KMS-11 (cell line): ENCODE results near the gene DST.

Source experiments
- H2AFZ ChIP-seq: fragments of 200-600 bp; sonication (generic); 2 replicates; pipeline ENCODE4 v1.6.1; 2016; ENCODE audit warnings: antibody characterized with exemption, mixed run types, low read depth
- H3K27ac ChIP-seq: fragments of 200-600 bp; sonication (generic); 2 replicates; pipeline ENCODE4 v1.6.1; 2016; ENCODE audit warnings: mild to moderate bottlenecking, mixed run types
- H3K27me3 ChIP-seq: fragments of 200-600 bp; sonication (generic); 2 replicates; pipeline ENCODE4 v1.6.1; 2017; ENCODE audit warnings: mild to moderate bottlenecking, low read depth, mixed run types, moderate library complexity; ENCODE audit not compliant: insufficient read depth
- H3K36me3 ChIP-seq: fragments of 200-600 bp; sonication (generic); 2 replicates; pipeline ENCODE4 v1.6.1; 2017; ENCODE audit warnings: mild to moderate bottlenecking, mixed run types; ENCODE audit not compliant: insufficient read depth
- H3K4me1 ChIP-seq: fragments of 200-600 bp; sonication (generic); 2 replicates; pipeline ENCODE4 v1.6.1; 2016; ENCODE audit warnings: mild to moderate bottlenecking, low read depth, mixed run types; ENCODE audit not compliant: poor library complexity, severe bottlenecking
- H3K4me2 ChIP-seq: fragments of 200-600 bp; sonication (generic); 2 replicates; pipeline ENCODE4 v1.7.0; 2016; ENCODE audit warnings: mild to moderate bottlenecking, mixed run types
- H3K4me3 ChIP-seq: fragments of 200-600 bp; sonication (generic); IDR thresholded peaks from 2 replicates; pipeline ENCODE4 v1.6.1; 2017; ENCODE audit warnings: low read depth, low read length, mixed read lengths; ENCODE audit not compliant: insufficient read depth
- H3K79me2 ChIP-seq: fragments of 200-600 bp; sonication (generic); 2 replicates; pipeline ENCODE4 v1.6.1; 2016; ENCODE audit warnings: low read depth, mixed run types; ENCODE audit not compliant: insufficient read depth
- H3K9ac ChIP-seq: fragments of 200-600 bp; sonication (generic); 2 replicates; pipeline ENCODE4 v1.6.1; 2016; ENCODE audit warnings: mild to moderate bottlenecking, mixed run types
- H4K20me1 ChIP-seq: fragments of 200-600 bp; sonication (generic); 2 replicates; pipeline ENCODE4 v1.6.1; 2016; ENCODE audit warnings: mild to moderate bottlenecking, mixed run types; ENCODE audit not compliant: insufficient read depth
- TF ChIP-seq, protein P1 (sequence below): fragments of 200-600 bp; sonication (generic); conservative IDR thresholded peaks from 2 replicates; pipeline ENCODE4 v1.6.1; 2017; ENCODE audit warnings: low read depth, mild to moderate bottlenecking, antibody characterized with exemption, low read length, moderate library complexity, mixed read lengths

The DST gene

GRCh38 chr6:56658326-56658725, 15.6 kb upstream of the DST start:
- Histone ChIP-seq H2AFZ (no peak overlapping the region), H3K9ac (no peak overlapping the region), H3K79me2 (peaks cover 51% of the 10 kb centered on the region; the same call in 1 of the 2 replicates), H4K20me1 (peaks cover 5% of the 10 kb centered on the region; the same call in 1 of the 2 replicates), H3K4me3 (no peak overlapping the region), H3K4me2 (no peak overlapping the region), H3K36me3 (no peaks in the 10 kb centered on the region), H3K27ac (no peak overlapping the region), H3K4me1 (peaks cover 55% of the 10 kb centered on the region), H3K27me3 (no peaks in the 10 kb centered on the region)
- TF ChIP-seq, protein P1, sequence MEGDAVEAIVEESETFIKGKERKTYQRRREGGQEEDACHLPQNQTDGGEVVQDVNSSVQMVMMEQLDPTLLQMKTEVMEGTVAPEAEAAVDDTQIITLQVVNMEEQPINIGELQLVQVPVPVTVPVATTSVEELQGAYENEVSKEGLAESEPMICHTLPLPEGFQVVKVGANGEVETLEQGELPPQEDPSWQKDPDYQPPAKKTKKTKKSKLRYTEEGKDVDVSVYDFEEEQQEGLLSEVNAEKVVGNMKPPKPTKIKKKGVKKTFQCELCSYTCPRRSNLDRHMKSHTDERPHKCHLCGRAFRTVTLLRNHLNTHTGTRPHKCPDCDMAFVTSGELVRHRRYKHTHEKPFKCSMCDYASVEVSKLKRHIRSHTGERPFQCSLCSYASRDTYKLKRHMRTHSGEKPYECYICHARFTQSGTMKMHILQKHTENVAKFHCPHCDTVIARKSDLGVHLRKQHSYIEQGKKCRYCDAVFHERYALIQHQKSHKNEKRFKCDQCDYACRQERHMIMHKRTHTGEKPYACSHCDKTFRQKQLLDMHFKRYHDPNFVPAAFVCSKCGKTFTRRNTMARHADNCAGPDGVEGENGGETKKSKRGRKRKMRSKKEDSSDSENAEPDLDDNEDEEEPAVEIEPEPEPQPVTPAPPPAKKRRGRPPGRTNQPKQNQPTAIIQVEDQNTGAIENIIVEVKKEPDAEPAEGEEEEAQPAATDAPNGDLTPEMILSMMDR, result no peak

GRCh38 chr6:56657354-56657753, 14.7 kb upstream of the DST start:
- no peak overlapping the region for H3K27ac ChIP-seq
- TF ChIP-seq, protein P1, result no peak
- H3K36me3 ChIP-seq, result no peaks in the 10 kb centered on the region
- H3K4me1 ChIP-seq, result peaks cover 55% of the 10 kb centered on the region
- H3K27me3 ChIP-seq, result no peaks in the 10 kb centered on the region
- no peak overlapping the region for H3K4me3 ChIP-seq
- no peak overlapping the region for H3K9ac ChIP-seq
- peaks cover 5% of the 10 kb centered on the region; the same call in 1 of the 2 replicates for H4K20me1 ChIP-seq
- H3K79me2 ChIP-seq, result peaks cover 51% of the 10 kb centered on the region; the same call in 1 of the 2 replicates
- H3K4me2 ChIP-seq, result no peak overlapping the region
- no peak overlapping the region for H2AFZ ChIP-seq

- no peak overlapping the region for H3K9ac ChIP-seq
- no peak overlapping the region for H3K27ac ChIP-seq
- H3K4me2 ChIP-seq, result no peak overlapping the region
- peaks cover 55% of the 10 kb centered on the region; the same call in 1 of the 2 replicates for H3K79me2 ChIP-seq
- no peaks in the 10 kb centered on the region for H3K36me3 ChIP-seq
- no peak overlapping the region for H2AFZ ChIP-seq
- H3K4me1 ChIP-seq, result peaks cover 51% of the 10 kb centered on the region
- H3K27me3 ChIP-seq, result no peaks in the 10 kb centered on the region
- H3K4me3 ChIP-seq, result no peak overlapping the region
- TF ChIP-seq, protein P1, result no peak
- H4K20me1 ChIP-seq, result peaks cover 5% of the 10 kb centered on the region; the same call in 1 of the 2 replicates
Observed at GRCh38 chr6:56656466-56656865, 13.8 kb upstream of the DST start.

DNA sequence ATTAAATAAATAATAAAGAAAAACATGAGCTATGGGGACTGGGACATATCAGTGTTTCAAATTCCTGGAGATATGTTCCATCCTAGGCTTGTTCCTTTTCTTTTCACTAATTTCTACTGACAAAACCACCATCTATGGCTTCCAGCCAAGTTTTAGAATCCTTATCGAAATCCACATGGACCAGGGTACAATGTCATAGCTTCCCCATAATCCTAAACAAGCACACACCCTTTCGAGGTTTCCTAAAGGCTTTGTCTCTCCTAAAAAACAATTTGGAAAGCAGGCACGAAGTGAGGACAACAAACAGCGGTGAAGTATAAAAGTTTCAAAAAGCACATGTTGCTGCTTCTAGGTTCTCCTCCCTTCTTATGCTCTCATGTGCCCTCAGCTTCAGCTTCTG, 13.3 kb upstream of the DST start:
- no peaks in the 10 kb centered on the region for H3K27me3 ChIP-seq
- TF ChIP-seq, protein P1, result no peak
- peaks cover 47% of the 10 kb centered on the region for H3K4me1 ChIP-seq
- no peak overlapping the region for H3K27ac ChIP-seq
- peaks cover 55% of the 10 kb centered on the region; the same call in 1 of the 2 replicates for H3K79me2 ChIP-seq
- no peak overlapping the region for H3K4me2 ChIP-seq
- peaks cover 5% of the 10 kb centered on the region; the same call in 1 of the 2 replicates for H4K20me1 ChIP-seq
- H3K4me3 ChIP-seq, result no peak overlapping the region
- H2AFZ ChIP-seq, result no peak overlapping the region
- H3K36me3 ChIP-seq, result no peaks in the 10 kb centered on the region
- no peak overlapping the region for H3K9ac ChIP-seq
